HT-29 (cell line): ENCODE measurements around the gene ZSCAN26. TPM values are rescaled to one million over a fixed set of nuclear protein-coding genes. Genes with fewer than 3 reads are reported as not detected.
"Not testable (repeated sequence)": the region's sequence is repeated elsewhere in the genome, so short reads cannot be mapped to it uniquely, and the experiment has no call there.

ENCODE experiments used
- DNase-seq: peaks from one replicate; pipeline ENCODE4 v3.0.0-alpha.2; 2015; ENCODE audit warnings: low spot score
- small RNA-seq: library from RNA; depleted of rRNA; stranded (forward); fragments of <200 nt; gene quantifications from one replicate; pipeline ENCODE3, GENCODE V24; 2014
- total RNA-seq: library from RNA; depleted of rRNA; stranded (reverse); fragments of >200 nt; shearing (Covaris generic); gene quantifications from 2 replicates; pipeline ENCODE4 v1.2.3, GENCODE V29; 2014; rRNA removed

ZSCAN26 gene
- total RNA-seq, 1 experiment from 2014 or later: 1.0 TPM

DNA sequence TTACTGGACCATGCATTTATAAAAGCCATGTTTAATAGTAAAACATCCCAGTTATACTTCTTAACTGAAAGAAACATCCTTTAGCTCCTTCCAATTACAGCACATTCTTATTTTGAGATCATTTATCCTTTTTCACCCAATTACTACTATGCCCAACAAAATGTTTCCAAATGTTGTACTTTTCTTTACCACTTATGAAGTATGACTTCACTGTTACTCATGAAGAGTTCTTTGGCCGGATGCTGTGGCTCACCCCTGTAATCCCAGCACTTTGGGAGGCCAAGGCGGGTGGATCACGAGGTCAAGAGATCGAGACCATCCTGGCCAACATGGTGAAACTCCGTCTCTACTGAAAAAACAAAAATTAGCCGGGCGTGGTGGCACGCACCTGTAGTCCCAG, 50.9 kb downstream of the ZSCAN26 start:
- not testable (repeated sequence) for DNase-seq

DNA sequence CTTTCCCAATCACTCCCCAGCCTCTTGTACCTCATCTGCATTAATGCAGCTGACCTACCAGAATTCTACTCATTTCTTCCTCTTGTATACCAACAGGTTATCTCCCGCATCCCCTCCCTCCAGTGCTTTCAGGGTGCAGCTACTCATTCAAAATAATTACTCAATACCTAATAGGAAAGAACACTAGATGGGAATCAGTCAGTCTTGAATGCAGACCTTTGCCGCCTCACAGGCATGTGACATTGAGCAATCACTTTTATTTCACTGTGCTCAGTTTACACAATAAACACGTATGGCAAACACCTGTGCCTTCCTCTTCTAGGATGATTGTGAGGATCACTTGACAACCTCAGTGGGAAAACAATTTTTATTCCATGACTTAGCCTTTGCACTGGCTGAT, 55.7 kb downstream of the ZSCAN26 start:
- no peak for DNase-seq

DNA sequence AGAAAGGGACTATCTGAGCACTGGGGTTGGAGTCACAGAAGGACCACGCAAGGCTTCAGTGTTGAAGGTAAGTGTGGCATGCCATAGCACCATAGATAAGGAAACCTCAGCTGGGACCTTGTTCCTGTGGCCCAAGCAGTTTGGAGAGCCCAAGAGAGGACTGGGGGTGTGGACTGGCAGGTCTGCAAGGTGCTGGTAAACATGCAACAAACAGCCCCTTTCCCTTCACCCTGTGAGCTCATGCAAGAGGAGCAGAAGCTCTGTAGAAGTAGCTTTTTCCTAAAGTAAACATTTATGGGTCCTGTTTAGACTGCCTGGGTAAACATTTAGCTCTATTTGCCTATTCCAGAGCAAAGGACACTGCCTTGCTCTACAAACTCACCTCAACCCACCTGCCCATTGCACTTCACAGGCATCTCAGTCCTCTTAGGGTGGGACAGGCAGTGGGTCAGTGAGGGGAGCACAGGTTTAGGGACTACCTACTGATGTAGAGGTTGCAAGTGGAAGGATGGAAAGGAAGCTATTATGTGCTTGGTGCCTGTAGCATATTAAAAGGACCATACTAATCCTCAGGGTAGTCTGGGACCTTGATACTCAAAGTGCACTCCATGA, 57.0 kb downstream of the ZSCAN26 start:
- no peak for DNase-seq

DNA sequence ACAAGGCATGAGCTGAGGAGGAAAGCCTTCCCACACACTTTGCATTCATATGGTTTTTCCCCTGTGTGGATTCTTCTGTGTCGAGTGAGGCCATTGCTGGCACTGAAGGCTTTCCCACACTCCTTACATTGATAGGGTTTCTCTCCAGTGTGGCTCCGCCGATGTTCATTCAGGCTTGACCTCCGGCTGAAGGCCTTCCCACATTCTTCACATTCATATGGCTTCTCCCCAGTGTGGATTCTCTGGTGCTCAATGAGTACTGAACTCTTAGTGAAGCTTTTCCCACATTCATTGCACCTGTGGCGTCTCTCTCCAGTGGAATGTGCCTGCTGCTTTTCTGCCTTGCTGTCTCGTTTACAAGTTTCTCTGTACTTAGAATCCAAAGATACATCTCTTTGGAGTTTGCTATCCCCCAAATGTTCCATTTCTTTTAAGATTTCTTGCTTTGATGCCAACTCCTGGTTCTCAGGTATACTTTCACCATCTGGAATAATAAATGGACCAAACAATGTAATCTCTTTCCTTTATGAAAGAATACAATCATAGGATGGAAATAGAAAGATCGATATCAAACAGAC, 59.5 kb downstream of the ZSCAN26 start:
- DNase-seq: no peak

Small RNA genes within 50 kb of the gene (small RNA-seq; reads per million reads assigned to genes)
- gene AL021997.1 (not detected), gene AL021997.2 (not detected)

Other genes starting within 250 kb of the ZSCAN26 start
- gene ZNF165, start 186.6 kb upstream of the ZSCAN26 start, total RNA-seq: 4.4 and 5.2 TPM in 2 replicates
- gene ZSCAN16, start 142.5 kb upstream of the ZSCAN26 start, total RNA-seq: 4.5 and 5.8 TPM in 2 replicates
- gene ZKSCAN8, start 125.3 kb upstream of the ZSCAN26 start, total RNA-seq: 5.3 and 5.7 TPM in 2 replicates
- gene ZSCAN9, start 41.9 kb upstream of the ZSCAN26 start, total RNA-seq: 6.8 and 6.9 TPM in 2 replicates
- 0.60 and 1.0 TPM in 2 replicates for gene ZKSCAN4, start 14.9 kb upstream of the ZSCAN26 start, total RNA-seq
- not detected in 2 replicates for gene NKAPL, start 7.8 kb upstream of the ZSCAN26 start, total RNA-seq
- gene PGBD1, start 14.4 kb downstream of the ZSCAN26 start, total RNA-seq: 0.97 and 1.2 TPM in 2 replicates
- 3.1 and 6.4 TPM in 2 replicates for gene ZSCAN31, start 69.0 kb downstream of the ZSCAN26 start, total RNA-seq
- 0.53 and 0.60 TPM in 2 replicates for gene ZKSCAN3, start 82.8 kb downstream of the ZSCAN26 start, total RNA-seq
- 2.1 TPM in 2 replicates for gene ZSCAN12, start 132.6 kb downstream of the ZSCAN26 start, total RNA-seq
- gene ZSCAN23, start 176.3 kb downstream of the ZSCAN26 start, total RNA-seq: 0.64 and 1.1 TPM in 2 replicates
- gene GPX6, start 248.7 kb downstream of the ZSCAN26 start, total RNA-seq: not detected in 2 replicates